ENCODE data around the gene FCER1G. TPM values are rescaled to one million over a fixed set of nuclear protein-coding genes. Genes with fewer than 3 reads are reported as not detected.
A peak's percentile ranks its signal among the peaks of the same experiment; 100 is the strongest.

The FCER1G gene
- total RNA-seq, 1 experiment from 2014 or later = 1.5 TPM

DNA sequence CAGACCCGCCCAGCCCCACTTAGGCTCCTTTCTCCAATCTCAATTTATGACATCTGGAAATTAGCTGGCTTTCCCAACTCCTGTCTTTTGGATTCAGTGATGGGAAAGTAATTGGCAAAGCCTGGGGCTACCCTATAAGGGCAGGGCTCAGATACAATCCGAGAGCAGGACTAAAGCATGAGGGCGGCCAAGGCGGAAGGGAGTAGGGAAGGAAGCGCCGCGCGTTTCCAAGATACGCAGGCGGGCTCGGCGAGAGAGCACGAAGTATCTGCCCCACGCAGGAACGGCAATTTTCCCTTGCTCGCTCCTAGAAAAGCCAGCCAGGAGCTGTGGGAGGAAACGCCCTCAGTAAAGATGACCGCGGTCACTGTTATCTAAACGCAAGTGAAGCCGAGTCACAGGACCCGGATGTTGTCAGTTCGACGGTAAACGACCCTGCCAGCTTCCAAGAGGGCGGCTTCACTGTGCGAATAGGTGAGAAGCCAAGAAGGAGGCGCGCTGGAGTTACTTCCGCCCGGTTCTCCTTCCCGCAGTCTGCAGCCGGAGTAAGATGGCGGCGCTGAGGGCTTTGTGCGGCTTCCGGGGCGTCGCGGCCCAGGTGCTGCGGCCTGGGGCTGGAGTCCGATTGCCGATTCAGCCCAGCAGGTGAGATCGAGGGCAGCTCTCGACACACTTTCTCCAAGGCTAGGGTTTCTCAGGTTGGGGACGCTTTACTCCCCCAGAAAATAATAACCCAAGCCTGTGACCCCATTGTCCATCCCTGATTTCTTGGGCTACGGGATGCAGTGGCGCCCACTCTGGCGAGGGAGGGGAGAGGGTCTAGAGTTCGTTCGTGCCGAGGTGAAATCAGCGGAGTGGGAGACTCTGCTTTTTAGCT, 13.0 kb upstream of the FCER1G start, which contains the start of gene NDUFS2:
NDUFS2 (plus strand) TSS at position 532 of the 877 bp plus-strand sequence; CDS start at position 551, 19 bp downstream.
- Histone ChIP-seq H3K4me1 (peaks cover 13% of the 10 kb centered on the region; the same call in 1 of the 2 replicates), H3K36me3 (ENCODE audit: control insufficient read depth, insufficient read depth, low read length) (peaks cover 3% of the 10 kb centered on the region), H3K27me3 (replicated peaks; ENCODE audit: control insufficient read depth, insufficient read depth, low read length) (no peaks in the 10 kb centered on the region), H3K9me3 (no peaks in the 10 kb centered on the region), H3K4me3 (ENCODE audit: low read depth, low read length) (peak within 1 kb of the TSS; percentile 58)
- Mint-ChIP-seq H3K4me3 (ENCODE audit: unreplicated experiment) (peak within 1 kb of the TSS; percentile 83), H3K27ac (ENCODE audit: unreplicated experiment) (peak within 1 kb of the TSS; percentile 85), H3K4me1 (ENCODE audit: low read depth, unreplicated experiment) (peaks cover 20% of the 10 kb centered on the region), H3K9me3 (ENCODE audit: unreplicated experiment) (no peaks in the 10 kb centered on the region), H3K27me3 (ENCODE audit: insufficient read depth, unreplicated experiment) (no peaks in the 10 kb centered on the region), H3K36me3 (ENCODE audit: insufficient read depth, unreplicated experiment) (peaks cover 16% of the 10 kb centered on the region)
- peak; percentile 95 to 98 for DNase-seq
- no TSS peak for BruUV-seq (replicated peaks)
- ChIA-PET CTCF (interaction anchor here (0.8 to 1.9 kb wide), 13 partner anchors 11 to 238 kb away, joined by 3 to 34 read pairs (median 4); partner anchors contain the start of genes APOA2, SDHC and TOMM40L), POLR2A (interaction anchor here (0.5 to 2.3 kb wide), 13 partner anchors 9 to 188 kb away, joined by 3 to 41 read pairs (median 7); partner anchors contain the start of genes APOA2, B4GALT3, PPOX and SDHC)
- intact Hi-C loops (cut with micrococcal nuclease; ENCODE audit: unreplicated experiment) = no loop called here
- TF ChIP-seq, protein P1, sequence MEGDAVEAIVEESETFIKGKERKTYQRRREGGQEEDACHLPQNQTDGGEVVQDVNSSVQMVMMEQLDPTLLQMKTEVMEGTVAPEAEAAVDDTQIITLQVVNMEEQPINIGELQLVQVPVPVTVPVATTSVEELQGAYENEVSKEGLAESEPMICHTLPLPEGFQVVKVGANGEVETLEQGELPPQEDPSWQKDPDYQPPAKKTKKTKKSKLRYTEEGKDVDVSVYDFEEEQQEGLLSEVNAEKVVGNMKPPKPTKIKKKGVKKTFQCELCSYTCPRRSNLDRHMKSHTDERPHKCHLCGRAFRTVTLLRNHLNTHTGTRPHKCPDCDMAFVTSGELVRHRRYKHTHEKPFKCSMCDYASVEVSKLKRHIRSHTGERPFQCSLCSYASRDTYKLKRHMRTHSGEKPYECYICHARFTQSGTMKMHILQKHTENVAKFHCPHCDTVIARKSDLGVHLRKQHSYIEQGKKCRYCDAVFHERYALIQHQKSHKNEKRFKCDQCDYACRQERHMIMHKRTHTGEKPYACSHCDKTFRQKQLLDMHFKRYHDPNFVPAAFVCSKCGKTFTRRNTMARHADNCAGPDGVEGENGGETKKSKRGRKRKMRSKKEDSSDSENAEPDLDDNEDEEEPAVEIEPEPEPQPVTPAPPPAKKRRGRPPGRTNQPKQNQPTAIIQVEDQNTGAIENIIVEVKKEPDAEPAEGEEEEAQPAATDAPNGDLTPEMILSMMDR (IDR thresholded peaks at IDR 0.05; ENCODE audit: insufficient read depth in 1 of 2, low read depth in 1 of 2, low read length in 1 of 2, severe bottlenecking in 1 of 2, unreplicated experiment in 1 of 2) = peak in 1 of 2 experiments; percentile 61

GRCh38 chr1:161206411-161207140, 8.5 kb upstream of the FCER1G start:
- BruUV-seq (replicated peaks) = no TSS peak
- peaks cover 23% of the 10 kb centered on the region for H3K4me1 ChIP-seq

More at GRCh38 chr1:161206411-161207140, 8.5 kb upstream of the FCER1G start:
- TF ChIP-seq, protein P1 (IDR thresholded peaks at IDR 0.05; ENCODE audit: insufficient read depth in 1 of 2, low read depth in 1 of 2, low read length in 1 of 2, severe bottlenecking in 1 of 2, unreplicated experiment in 1 of 2) = no peak
- Mint-ChIP-seq H3K4me1 (ENCODE audit: low read depth, unreplicated experiment) (peaks cover 23% of the 10 kb centered on the region), H3K36me3 (ENCODE audit: insufficient read depth, unreplicated experiment) (peaks cover 41% of the 10 kb centered on the region), H3K9me3 (ENCODE audit: unreplicated experiment) (no peaks in the 10 kb centered on the region), H3K4me3 (ENCODE audit: unreplicated experiment) (no peak overlapping the region), H3K27ac (ENCODE audit: unreplicated experiment) (no peak overlapping the region), H3K27me3 (ENCODE audit: insufficient read depth, unreplicated experiment) (no peaks in the 10 kb centered on the region)
- CTCF ChIA-PET = interaction anchor here (1.1 kb wide), 1 partner anchor 19 kb away, joined by 8 read pairs; the partner anchor contains the start of gene TOMM40L
- H3K27me3 ChIP-seq (replicated peaks; ENCODE audit: control insufficient read depth, insufficient read depth, low read length) = no peaks in the 10 kb centered on the region
- H3K4me3 ChIP-seq (ENCODE audit: low read depth, low read length) = no peak overlapping the region
- intact Hi-C loops (cut with micrococcal nuclease; ENCODE audit: unreplicated experiment) = no loop called here
- no peak for DNase-seq
- H3K36me3 ChIP-seq (ENCODE audit: control insufficient read depth, insufficient read depth, low read length) = peaks cover 9% of the 10 kb centered on the region
- H3K9me3 ChIP-seq = no peaks in the 10 kb centered on the region
- POLR2A ChIA-PET = no interaction called here

Data from Caco-2 (cell line).